NCI-H146 (cell line): Measurements from ENCODE around the gene TTLL13.

ENCODE experiments used
- DNase-seq: peaks from one replicate; lab custom pipeline; 2025; lab: John Stamatoyannopoulos, UW

TTLL13 gene

GRCh38 chr15:90217671-90218394, 31.5 kb upstream of the TTLL13 start:
- DNase-seq = no peak

DNA sequence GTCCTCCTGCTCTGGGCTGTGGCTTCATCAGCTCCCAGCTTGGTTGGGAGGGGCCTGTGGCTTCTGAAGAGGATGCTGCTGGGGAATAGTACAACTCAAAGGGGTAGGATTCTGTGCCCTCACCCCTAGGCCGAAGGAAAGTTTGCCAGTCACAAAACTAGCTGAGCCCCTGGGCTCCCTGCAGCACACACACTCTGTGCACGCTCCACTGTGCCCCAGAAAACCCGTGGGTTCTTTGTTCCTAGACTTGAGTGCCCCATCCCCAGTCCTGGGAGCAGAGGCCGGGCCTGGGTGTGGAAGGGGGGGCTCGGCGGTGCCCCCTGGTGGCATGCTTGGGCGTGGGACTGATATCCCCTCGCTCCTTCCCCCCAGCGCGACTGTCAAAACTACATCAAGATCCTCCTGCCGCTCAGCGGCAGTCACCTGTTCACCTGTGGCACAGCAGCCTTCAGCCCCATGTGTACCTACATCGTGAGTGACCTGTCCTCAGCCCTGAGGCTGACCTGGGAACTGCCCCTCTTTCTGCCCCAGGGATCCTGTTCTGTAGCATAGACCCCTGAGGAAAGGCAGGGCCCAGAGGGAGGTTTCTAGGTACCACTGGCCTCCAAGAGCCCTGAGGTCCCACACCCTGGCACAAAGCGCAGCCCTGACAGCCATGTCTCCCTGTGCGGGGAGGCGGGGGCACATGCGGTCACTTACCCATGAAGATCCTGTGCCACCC, 29.8 kb upstream of the TTLL13 start:
- DNase-seq = no peak

DNA sequence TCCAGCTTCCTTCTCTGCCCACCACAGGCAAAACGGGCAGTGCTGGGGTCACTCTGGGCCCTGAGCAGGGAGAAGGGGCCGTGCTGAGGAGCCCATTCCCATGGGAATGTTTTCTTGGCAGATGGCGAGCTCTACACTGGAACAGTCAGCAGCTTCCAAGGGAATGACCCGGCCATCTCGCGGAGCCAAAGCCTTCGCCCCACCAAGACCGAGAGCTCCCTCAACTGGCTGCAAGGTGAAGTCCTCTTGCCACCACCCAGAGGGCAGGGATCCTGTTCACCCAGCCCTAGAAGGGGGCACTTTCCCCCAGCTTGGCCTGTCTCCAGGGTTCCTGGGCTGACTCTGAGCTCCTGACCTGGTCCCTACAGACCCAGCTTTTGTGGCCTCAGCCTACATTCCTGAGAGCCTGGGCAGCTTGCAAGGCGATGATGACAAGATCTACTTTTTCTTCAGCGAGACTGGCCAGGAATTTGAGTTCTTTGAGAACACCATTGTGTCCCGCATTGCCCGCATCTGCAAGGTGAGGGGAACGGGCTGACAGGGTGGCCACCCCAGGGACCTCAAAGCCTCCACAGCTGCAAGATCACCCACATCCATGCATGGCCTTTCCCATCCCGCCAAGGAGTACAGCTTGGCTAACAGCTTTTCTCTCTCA, 28.0 kb upstream of the TTLL13 start:
- DNase-seq = peak; percentile 67

GRCh38 chr15:90222547-90222946, 26.8 kb upstream of the TTLL13 start:
- DNase-seq = no peak

GRCh38 chr15:90223441-90224165, 25.8 kb upstream of the TTLL13 start:
- no peak for DNase-seq

GRCh38 chr15:90225047-90225446, 24.3 kb upstream of the TTLL13 start:
- DNase-seq = no peak

GRCh38 chr15:90225504-90226234, 23.7 kb upstream of the TTLL13 start:
- peak; percentile 87 for DNase-seq

DNA sequence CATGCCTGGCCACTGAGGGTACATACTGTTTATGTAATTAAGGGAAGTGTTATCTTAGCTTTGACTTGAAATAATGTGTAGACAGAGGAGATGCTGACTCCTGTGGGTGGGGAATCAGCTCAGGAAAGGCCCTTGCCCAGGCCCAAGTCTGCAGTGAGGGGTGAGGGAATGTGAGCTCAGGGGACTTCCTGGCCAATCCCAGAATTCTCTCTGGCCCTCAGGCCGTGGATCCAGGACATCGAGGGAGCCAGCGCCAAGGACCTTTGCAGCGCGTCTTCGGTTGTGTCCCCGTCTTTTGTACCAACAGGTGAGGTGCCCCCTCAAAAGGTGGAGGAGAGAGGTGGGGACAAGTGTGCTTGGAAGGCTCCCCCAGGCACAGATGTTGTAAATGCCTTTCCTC, 22.0 kb upstream of the TTLL13 start:
- DNase-seq = no peak

DNA sequence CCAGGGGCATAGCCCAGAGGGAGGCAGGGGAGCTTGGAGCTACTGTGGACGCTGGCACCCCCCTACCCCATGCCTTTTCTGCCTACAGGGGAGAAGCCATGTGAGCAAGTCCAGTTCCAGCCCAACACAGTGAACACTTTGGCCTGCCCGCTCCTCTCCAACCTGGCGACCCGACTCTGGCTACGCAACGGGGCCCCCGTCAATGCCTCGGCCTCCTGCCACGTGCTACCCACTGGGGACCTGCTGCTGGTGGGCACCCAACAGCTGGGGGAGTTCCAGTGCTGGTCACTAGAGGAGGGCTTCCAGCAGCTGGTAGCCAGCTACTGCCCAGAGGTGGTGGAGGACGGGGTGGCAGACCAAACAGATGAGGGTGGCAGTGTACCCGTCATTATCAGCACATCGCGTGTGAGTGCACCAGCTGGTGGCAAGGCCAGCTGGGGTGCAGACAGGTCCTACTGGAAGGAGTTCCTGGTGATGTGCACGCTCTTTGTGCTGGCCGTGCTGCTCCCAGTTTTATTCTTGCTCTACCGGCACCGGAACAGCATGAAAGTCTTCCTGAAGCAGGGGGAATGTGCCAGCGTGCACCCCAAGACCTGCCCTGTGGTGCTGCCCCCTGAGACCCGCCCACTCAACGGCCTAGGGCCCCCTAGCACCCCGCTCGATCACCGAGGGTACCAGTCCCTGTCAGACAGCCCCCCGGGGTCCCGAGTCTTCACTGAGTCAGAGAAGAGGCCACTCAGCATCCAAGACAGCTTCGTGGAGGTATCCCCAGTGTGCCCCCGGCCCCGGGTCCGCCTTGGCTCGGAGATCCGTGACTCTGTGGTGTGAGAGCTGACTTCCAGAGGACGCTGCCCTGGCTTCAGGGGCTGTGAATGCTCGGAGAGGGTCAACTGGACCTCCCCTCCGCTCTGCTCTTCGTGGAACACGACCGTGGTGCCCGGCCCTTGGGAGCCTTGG, 21.3 kb upstream of the TTLL13 start:
- DNase-seq = no peak

GRCh38 chr15:90228960-90229359, 20.4 kb upstream of the TTLL13 start:
- no peak for DNase-seq

- no peak for DNase-seq
Observed at GRCh38 chr15:90230071-90230494, 19.3 kb upstream of the TTLL13 start.

DNA sequence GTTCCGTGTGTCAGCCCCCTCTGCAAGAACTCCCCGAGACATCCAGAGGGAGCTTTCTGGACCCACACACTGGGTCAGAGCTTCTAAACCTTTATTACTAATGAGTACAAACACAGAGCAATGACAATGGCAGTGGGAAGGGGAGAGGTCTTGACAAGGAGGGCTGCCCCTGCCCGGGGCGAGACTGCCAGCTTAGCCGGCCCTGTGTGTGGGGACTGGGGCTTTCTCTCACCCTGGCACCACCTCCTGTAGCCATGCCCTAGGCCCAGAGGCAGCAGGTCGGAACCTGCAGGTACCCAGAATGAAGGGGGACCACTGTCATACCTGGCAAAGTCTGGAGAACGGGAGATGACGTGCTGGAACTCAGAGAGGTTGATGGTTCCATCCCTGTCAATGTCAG, 18.7 kb upstream of the TTLL13 start:
- DNase-seq = no peak

DNA sequence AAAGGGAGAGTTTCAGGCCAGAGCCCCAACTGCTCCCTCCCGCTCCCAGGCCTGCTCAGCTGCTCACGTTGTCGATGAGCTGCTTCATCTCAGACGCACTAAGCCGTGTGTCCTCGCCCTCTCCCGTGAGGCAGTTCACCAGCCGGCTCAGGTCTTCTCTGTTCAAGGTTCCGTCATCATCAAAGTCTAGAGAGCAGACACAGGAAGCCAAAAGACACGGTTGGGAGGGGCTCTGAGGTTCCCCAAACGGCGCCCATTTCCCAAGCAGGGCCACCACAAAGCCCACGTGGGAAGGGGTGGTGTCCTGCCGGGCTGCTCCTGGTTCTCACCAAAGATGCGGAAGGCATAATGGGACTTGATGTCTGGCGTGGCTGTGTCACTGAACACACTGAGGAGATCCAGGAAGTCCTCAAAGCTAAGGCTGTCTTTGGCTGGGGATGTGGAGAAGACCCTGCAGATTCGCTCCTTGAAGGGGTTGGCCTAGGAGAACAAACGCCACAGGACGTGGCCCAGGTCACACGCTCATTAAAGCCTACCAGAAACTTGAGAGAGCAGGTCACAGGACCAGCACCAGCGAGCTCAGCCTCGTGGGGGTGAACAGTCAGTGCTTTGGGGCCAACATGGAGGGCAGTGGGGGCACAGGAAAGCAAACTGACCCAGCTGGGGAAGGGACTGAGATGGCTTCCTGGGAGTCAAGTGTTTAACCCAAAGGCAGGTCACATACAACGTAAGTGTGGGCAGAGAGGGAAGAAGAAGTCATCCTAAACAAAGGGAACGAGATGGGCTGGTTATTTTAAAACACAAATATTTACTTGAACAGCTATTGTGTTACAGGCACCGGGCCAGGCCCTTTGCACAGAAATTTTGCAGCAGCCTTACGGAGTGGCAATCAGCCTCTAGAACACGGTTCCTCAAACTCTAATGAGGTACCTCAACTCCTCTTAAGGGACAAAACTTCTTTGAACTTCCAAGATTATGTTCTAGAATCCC, 18.0 kb upstream of the TTLL13 start:
- no peak for DNase-seq

GRCh38 chr15:90232196-90232595, 17.2 kb upstream of the TTLL13 start:
- no peak for DNase-seq

DNA sequence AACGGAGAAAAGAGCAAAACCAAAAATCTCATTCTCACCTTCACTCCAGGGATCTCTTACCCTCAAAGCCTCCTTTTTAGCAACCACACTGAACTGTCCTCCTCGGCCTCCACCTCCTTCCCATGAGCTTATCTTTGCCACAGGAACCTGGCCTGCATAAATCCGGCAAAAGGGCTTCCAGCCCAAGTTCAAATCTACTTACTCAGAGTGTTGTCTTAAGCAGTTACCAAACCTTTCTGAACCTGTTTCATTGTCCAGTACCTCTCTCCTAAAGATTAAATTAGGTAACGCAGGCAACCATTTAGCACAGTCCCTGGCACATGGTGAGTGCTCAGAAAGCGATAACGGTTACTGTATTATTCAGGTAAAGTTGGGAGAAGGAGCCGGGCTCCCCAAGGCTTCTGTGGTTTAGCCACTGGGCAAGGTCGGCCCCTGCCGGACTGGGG, 16.4 kb upstream of the TTLL13 start:
- DNase-seq = no peak

DNA sequence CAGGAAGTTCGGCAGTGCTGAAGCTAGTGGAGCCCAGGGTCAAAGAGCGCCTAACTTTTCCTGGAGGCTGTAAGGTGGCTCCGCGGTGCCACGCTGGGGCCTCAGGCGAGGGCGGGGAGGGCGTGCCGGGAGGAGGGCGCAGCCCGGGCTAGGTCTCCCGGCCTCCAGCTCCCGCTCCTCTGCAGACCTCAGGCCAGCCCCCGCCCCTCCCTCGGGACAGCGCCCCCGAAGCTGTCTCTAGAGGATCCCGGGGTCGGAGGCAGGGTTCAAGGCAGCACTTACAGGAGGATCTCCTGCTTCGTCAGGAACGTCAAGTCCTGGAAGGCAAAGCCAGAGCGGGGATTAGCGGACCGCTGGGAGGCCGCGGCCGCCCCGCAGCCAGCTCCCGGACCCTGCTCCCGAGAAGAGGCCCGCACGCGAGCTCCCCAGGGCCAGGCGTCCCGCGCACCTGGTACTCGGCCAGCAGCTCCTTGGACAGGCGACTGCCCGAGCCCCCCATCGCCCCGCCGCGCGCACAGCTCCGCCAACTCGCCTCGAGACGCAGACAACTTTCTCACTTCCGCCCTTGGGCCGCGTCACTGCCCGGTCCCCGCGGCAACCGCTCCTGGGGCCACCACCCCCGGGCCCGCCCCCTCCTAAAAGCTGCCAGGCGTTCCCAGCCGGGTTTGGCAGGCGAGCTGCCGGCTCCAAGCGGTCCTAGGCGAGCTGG, 15.8 kb upstream of the TTLL13 start, which contains the start of gene CIB1:
Gene CIB1 (minus strand): TSS at position 555 of the 709 bp plus-strand sequence. CDS start 56 bp downstream, at position 499.
- DNase-seq = peak; percentile 88

GRCh38 chr15:90234096-90234988, 15.0 kb upstream of the TTLL13 start, which contains the start of gene GDPGP1:
GDPGP1 (plus strand) TSS chr15:90234209; CDS start chr15:90240909, 6,700 bp downstream.
- DNase-seq = no peak
